Hippocampal formation (tissue), 2 donors: ENCODE measurements around the gene PRKCE.

Experiments
- DNase-seq, 2 donors: peaks; one replicate each; lab custom pipeline; 2025; lab: John Stamatoyannopoulos, UW

The PRKCE gene

DNA sequence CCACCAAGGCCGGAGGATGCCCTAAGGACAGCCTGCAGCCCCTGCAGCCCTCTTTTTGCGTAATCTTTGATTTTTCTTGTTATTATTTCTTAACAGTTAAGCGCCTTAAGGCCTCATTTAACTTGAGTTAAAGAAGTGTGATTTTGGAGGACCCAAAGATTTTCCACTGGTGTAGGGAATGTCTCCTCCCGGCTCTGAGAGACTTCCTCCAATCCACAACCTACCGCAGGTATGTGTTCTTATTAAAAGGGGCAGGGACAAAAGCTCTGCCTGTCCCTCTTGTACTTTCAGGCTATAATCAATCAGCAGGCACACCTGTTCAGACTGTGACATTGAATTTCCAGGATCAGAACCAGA is 285.1 kb downstream of the PRKCE start:
- DNase-seq = no peak

DNA sequence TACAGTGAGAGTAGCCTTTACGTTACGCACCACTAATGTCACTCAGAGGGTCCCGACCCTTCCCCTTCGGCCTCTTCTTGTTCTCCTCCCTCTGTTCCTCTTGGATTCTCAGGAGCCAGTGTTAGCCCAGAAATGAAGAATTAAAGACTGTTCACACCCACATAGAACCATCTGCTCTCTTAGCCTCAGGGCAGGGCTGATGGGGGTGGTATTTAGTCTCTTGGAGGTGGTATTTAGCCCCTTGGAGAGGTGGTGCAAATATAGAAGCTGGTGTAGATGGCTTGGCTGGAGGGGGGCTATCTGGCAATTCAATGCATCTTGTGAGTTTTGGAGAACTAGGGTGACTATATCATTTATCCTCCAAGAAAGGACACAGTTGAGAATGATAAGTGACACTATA is 286.5 kb downstream of the PRKCE start:
- no peak for DNase-seq

DNA sequence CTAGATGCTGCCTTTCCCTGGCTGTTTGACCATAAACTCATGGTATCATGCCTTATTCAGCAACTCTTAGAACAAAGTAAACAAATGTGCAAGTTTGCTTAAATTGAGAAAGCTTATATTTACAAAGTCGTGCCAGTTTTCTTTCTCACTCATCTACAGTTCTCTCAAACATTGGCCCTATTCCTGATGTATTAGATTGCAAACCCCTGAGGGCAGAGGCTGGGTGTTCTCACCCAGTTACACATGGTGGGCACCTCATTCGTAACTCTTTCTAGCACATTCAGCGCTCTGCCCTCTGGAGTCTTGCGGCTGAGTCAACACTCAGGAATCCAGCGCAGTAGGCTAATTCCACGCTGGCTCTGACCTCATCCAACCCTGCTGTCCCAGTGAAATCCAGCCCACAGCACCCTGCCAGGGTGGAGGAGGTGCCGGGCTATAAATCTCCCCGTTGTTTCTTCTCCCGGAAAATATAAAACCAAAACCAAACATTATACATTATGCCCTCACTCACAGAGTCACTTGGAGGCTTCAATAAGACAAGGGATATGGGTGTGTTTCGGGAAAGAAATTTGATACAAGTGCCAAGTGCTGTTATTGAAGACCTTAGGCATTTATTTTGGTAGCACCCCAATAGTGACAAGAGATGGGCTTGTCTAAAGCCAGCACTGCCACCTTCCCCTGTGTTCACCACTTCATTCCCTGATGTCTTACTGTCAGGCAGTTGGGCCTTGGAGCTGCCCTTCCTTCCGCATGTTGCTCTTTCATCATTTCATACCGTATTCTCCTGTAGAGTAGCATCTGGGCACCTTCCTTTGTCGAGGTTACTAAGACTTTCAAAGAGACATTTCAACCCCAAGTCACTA is 287.4 kb downstream of the PRKCE start:
- no peak for DNase-seq

DNA sequence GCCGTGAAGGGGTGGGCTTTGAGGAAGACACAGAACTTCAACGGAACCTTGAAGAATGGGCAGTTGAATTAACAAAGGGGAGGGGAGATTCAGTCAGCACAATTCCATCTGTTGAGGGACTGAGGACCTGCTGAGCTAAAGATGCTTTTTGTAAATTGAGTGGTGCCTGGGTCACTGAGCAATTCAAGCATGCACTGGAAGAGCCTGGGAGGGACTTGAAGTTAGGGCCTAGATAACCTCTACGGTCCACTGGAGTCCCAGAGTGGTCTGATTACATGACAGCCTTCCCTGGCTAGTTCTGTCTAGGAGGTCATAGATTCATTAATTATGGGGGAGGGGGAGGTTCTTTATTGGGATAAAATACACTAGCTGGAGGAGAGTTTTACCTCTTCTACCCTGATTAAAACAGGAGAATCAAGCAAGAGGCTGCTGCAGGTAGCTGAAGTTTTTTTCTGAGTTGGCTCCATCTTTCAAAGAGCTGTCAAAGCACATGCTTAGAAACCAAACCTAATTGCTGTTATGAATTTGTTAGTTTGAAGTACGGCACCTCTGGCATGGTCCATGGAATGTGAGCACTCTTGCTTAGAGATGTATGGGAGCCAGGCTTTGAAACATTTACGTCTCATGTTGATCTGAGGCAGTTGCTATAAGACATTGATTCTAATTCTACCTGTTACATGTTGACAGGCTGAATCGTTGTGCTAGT is 290.2 kb downstream of the PRKCE start:
- no peak for DNase-seq

DNA sequence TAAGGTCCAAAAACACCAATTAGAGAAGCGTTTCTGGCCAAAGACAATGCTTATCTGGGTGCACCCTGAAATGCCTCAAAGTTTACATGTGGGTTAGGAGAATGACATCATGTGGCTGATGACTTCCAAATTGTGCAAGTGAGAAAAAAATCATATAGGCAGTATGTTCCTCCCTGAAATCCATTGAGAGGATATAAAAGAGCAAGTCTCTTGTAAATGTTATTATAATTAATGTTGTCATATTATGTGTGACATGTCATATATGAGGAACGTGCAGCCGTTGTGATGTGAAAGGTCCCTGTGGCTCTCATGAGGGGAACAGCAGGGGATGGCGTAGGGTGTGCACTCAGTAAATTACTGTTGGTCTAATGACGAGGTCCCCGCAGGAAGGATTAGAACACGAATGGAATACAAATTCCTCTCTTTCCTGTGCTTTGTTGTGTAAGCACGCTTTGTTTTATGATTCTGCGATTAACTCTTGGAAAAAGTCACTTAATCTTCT is 290.8 kb downstream of the PRKCE start:
- DNase-seq = no peak

DNA sequence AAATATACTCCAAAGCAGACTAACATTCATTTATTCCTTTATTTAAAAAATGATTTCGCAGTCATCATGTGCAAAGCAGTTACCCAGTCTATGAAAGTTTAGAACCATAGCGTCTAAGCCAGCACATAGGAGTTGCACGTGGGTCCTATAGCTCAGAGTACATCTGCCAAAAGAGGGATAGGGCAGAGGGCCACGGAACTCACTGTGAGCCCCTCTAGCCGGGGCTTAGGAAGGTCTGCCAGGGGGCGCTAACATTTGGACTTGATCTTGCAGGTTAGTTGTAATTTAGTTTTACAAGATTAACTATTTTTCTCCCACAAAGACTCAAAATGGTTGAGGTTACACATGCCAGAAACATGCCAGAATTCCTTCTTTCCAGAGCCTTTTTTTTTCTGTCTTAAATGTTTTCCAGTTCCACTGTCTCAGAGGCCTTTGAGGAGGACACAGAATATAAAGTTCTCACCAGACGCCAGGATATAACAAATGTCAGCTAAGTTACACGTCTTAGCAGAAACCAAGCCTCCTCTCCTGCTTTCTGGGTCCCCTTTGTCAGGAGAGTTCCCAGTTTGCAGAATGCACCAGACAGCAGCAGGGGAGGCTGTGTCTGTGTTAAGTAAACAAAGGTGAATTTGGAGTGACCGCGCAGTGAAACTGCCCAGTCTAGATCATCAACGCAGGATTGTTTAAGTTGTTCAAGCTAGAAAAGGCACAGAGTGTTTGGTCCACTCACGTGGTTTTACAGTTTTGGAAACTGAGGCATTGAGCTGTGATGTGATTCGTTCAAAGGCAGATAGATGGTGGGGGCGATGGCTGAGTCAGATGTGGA is 292.0 kb downstream of the PRKCE start:
- no peak for DNase-seq

DNA sequence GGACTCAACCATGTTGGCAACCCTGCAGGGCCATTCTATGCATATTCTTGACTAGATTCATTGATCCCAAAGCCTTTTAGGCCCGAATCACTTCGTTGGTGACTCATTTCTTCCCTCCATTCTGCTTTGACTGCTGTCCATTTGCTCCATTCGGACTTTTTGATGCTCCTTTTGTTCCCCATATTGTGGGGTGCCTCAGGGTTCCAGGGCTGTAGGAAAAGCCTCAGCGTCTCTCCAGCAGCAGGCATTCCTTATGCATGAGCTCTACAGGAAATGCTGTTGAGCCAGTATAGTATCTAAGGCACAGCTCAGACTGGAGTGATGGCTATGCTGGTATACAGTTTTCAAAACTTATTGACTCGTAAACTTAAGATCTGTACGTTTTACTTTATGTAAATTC is 292.6 kb downstream of the PRKCE start:
- DNase-seq = no peak

DNA sequence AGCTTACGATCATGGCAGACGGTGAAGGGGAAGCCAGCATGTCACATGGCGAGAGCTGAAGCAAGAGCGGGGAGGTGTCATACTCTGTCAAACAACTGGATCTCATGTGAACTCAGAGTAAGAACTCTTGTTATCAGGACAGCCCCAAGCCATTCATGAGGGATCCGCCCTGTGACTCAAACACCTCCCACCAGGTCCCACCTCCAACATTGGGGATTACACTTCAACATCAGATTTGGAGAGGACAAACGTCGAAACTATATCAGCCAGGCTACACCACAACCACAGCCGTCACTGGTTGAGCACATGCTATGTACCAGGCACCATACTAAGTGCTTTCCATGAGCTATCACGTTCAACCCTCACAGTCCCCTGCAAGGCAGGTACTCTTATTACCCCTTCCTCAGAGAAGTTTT is 293.8 kb downstream of the PRKCE start:
- no peak for DNase-seq

DNA sequence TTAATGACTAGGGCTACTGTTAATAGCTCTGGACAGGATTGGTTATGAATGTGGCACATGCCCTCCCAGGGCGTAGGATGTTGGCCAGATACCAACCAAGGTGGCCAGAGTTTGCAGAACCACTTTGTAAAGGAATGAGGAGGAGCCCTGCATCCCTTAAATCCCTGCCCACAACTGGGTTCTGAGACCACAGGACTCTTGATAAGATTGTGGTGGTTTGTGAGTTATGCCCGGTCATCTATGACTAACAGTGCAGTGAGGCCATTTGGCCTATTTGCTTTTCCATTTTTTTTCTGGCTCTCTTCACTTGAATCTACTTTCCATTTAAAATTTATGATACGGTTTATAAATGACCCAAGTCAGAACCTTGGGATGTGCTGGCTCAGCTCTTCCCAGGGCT is 294.5 kb downstream of the PRKCE start:
- no peak for DNase-seq

DNA sequence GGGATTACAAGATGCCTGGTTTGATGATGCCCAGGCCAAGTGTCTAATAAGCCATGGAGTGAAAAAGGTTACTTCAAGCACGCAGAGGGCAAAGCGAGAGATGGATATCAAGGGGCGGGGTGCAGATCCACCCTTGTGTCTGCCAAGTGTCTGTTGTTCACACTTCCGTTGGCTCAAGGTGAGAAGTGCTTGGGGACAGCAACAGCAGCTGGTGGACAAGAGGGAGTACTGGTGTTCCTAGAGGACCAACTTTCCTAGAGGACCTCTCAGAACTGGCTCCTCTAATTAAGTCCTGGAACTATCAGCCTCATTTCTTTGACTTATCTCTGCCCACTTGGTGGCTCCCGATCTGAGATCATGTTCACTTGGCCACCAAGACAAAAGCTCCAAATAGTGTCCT is 299.1 kb downstream of the PRKCE start:
- DNase-seq = no peak

DNA sequence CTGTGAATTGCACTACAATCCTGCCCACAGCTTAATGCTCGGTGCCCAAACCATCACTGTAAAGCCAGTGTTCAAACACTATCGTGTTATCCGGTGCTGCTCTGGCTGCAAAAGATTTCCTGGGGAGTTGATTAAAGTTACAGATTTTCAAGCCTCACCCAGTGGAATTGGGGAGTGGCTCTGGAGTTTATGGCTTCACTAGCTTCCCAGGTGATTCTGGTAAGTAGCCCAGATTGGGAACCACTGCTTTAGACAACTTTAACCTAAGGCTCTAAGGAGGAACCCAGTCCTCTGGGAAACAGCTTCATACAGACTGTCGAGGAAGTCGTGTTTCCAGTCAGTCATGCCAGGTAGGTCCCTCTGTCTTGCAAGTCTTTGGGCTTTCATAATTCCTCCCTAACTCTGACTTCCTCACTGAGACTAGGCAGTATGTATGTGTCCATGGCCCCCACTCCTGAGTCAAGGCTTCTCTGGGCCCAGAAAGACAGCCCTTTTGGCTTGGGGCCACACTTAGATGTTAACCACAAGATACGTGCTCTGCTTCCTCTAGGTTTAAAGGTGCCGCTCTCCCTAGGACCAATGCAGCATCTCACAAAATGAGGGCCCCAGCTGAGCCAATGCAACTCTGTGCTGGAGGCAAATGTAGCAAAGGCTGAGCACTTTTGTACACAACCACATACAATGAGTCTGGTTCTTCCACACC is 299.7 kb downstream of the PRKCE start:
- DNase-seq = no peak

DNA sequence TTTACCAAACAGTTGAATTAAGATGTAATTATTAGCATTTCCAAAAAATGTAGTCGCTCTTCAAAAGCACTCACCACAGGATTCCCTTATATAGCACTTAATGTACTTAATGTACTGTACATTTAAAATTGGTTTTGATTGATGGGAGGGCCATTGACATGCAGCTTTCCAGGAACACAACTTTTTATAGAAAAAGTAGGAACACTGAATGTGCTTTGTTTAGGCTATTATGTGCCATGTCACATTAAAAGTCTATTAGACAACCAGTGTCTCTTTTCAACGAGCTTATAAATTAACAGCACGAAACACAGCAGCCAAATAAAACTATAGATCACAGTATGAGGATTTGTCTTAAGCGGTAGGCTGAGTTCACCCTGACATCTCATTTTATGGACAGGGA is 301.1 kb downstream of the PRKCE start:
- no peak for DNase-seq

DNA sequence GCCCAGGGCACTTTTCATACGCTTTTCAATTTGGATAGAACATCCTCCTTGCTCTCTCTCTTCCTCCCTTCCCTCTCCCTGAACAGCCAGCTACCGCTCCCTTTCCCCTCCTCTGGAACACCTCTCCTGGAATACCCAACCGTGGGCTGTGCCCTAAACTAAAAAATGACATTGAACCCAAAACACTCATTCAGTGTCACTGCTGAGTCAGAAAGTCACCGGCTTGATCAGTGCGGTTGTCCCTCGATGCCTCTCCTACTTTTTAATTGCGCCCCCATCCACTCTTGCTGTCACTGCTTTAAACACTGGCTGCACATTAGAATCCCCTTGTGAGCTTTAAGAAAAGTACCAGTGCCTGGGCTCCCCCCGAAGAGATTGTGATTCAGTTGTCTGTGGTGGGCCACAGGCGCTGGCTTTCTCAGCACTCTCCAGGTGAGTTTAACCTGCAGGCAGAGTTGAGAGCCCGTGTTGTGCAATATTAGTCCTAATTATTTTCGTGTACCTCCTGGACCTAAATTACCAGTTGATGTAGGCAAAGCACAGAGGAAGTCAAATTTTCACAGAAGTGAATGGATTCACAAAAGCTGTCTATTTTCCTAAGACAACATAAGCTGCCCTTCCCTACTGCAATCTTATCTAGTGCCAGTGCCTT is 302.0 kb downstream of the PRKCE start:
- no peak for DNase-seq

DNA sequence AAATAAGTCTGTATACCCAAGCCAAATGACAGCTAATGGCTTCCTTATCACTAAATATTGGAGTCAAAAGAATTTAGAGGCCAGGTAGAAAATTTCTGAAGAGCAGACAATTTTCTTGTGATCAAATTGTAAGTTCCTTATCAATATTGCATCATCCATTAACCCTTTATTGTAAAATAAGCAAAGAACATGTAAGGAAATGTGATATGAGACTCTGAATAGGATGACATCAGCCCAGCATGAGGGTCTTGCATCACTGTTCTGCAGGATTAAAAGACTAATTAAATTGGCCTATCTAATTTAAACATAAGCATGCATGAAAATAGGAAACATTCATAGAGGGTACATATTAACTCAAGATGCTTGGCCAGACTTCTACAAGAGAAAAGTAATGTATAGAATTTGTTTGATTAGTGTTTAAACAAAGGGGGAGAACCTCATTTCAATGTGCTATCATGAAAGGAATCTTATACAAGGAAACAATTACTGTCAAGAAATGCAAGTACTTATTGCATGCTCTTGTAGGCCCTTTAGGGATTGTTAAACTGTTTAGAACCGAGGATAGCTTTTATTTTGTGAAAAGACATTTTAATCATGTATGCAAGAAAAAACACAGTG is 302.9 kb downstream of the PRKCE start:
- DNase-seq = no peak

DNA sequence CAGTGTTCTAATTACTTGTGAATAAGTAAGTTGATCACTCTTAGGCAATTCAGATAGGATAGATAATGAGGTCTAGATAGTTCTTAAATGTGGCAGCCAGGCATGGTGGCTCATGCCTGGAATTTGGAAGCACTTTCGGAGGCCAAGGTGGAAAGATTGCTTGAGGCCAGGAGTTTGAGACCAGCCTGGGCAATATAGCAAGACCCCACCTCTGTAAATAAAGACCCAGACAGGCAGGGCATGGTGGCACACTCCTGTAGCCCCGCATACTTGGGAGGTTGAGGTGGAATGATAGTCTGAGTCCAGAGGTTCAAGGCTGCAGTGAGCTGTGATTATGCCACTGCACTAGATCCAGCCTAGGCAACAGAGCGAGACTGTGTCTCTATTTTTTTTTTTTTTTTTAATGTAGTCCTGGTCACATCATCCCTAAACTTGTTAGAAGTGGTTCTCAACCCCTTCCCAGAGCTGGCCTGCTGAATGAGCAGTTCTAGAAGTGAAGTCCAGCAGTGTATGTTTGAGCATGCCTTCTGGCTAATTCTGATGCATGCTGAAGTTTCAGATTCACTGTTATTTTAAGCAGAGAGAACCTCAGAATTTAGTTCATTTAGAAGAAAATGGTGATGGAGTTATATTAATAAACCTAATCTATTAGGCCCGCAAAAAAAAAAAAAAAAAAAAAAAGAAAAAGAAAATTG is 306.2 kb downstream of the PRKCE start:
- DNase-seq = no peak

DNA sequence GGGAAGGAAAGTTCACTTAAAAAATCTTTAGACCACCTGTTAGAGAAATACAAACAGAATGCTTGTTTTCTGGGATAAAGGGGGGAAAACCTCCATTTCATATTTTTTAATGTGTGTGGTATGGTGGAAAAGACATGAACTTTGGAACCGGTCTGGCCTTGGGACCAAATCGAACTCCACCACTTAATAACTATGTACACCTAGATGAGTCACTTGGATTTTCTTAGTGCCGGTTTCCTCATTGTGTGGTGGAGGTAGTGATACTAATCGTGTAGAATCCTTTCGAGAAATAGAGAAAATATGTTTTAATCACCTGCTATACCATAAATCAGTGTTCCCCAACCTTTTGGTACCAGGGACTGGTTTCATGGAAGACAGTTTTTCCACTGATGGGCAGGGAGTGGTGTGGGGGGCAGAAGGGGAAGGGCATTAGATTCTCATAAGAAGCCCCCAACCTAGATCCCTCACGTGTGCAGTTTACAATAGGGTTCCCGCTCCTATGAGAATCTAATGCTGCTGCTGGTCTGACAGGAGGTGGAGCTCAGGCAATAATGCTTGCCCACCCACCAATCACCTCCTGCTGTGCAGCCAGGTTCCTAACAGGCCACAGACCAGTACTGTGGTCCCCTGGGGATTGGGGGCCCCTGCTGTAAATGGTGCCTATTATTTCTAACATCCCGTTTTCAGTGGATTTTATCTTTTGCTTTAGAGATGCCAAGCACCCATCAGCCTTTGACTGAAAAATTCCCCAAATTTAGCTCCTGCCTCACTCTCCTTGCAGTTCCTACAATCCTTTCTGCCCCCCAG is 308.8 kb downstream of the PRKCE start:
- no peak for DNase-seq

DNA sequence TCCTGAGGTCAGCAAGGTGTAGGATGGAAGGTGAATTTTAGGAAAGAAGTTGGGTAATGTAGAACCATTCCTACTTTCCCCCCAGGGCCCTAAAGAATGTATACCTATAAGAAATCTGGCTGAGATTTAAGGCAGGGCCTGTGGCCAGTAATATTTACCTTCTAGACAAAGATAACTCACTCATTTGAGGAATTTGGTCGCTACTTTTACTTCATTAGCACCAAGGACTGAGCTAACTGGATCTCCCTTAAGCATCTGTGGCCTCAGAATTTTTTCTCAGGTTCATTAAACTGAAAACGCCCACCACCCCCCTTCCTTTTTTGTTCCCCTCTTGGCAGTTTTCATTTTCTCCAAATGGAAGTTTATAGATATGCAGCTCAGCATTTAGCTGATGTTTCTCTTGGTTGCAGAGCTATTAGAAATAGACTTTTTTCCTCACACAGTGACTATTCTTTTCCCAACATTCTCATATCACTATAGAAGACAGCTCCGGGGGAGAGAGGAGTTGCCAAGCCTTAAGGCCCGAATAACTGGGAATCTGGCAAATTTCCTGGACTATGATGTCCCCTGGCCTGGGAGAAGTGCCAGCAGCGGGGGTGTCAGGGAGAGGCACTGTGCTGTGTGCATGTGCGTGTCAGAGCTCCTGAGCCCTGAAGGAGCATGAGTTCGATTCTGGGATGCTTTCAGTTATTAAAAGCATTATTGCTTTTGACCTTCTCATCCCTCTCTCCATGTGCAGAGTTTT is 310.9 kb downstream of the PRKCE start:
- DNase-seq = peak; percentile 37 to 43

DNA sequence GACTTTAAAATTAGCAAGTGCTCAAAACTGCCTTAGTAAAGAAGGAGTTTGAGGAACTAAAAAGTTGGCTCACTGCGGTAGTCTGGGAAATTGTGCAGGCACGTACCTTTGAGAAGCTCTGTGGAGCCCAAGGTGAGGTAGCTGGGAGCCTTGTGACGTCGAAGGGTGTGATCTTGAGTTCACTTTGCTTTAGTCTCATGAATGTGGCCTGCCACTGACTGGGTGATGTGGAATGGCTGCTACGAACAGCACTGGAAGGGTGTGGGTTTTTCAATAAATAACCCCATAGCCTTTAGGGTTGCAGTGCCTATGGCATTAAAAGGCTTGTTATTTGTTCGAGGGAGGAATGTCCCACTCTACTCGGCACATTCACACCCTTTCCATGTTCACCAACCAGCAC is 312.3 kb downstream of the PRKCE start:
- DNase-seq = no peak
